Body of pancreas (tissue), 4 donors: Measurements from ENCODE around the gene GNG14. TPM values are rescaled to one million over a fixed set of nuclear protein-coding genes. Genes with fewer than 3 reads are reported as not detected.
A peak's percentile ranks its signal among the peaks of the same experiment; 100 is the strongest.

Source experiments
- ATAC-seq: fragments of 150-250 bp; one replicate; pipeline ENCODE4 v1.9.1; 2016
- DNase-seq, 4 donors: peaks; one replicate each; pipeline ENCODE4 v3.0.0-alpha.2; 2019
- H3K27ac ChIP-seq, 4 donors: fragments of 200-600 bp; sonication (generic); 1 replicate in 3 of 4; 2 replicates in 1 of 4; pipeline versions ENCODE4 v1.5.1 to v1.6.1; 2016 to 2019; ENCODE audit warnings: mild to moderate bottlenecking in 1 of 4, mixed read lengths in 1 of 4, moderate library complexity in 1 of 4
- H3K27me3 ChIP-seq, 2 donors: fragments of 200-600 bp; sonication (generic); one replicate each; pipeline ENCODE4 v1.6.0; 2016; ENCODE audit warnings: mild to moderate bottlenecking in 1 of 2
- H3K36me3 ChIP-seq, 2 donors: fragments of 200-600 bp; sonication (generic); replicated peaks in 1 of 2; 2 replicates each; pipeline ENCODE4 v1.5.1; 2016; ENCODE audit warnings: low read depth in 2 of 2; ENCODE audit not compliant: insufficient read depth in 1 of 2
- H3K4me1 ChIP-seq: fragments of 200-600 bp; sonication (generic); one replicate; pipeline ENCODE4 v1.6.0; 2016
- H3K4me3 ChIP-seq, 2 donors: fragments of 200-600 bp; sonication (generic); 1 replicate in 1 of 2; 2 replicates in 1 of 2; pipeline ENCODE4 v1.5.1; 2016 to 2019
- H3K9me3 ChIP-seq, 3 donors: fragments of 200-600 bp; sonication (generic); 1 replicate in 2 of 3; 2 replicates in 1 of 3; pipeline ENCODE4 v1.5.1; 2016
- POLR2A ChIP-seq, 3 donors: fragments of 450-650 bp; IDR thresholded peaks; one replicate each; pipeline ENCODE4 v1.6.1; 2016; ENCODE audit warnings: antibody characterized with exemption in 3 of 3, mild to moderate bottlenecking in 2 of 3
- WGBS, 2 donors: methylation state at CpG; one replicate each; pipeline ENCODE4 v1.1.5; 2017; 5-methylcytosine and 5-hydroxymethylcytosine counted together
- intact Hi-C: fragments of 100-400 bp; cut with DNase I; formaldehyde crosslinking; loops from one replicate; pipeline ENCODE4 v1.15.1; 2023
- total RNA-seq, 2 donors: library from RNA; depleted of rRNA; stranded (reverse); fragments of >200 nt; gene quantifications; one replicate each; pipeline ENCODE4 v1.1.0, GENCODE V29; 2016
- TF ChIP-seq, protein P1 (sequence below), 7 experiments: fragments of 450-650 bp in 4 of 7; fragments of 200-600 bp in 3 of 7; sonication (generic) in 3 of 7; IDR thresholded peaks; one replicate each; pipeline ENCODE4 v1.5.1; 2016 to 2019; ENCODE audit warnings: antibody characterized with exemption in 7 of 7

Gene GNG14
- total RNA-seq, 2 donors from 2014 or later, result not detected

DNA sequence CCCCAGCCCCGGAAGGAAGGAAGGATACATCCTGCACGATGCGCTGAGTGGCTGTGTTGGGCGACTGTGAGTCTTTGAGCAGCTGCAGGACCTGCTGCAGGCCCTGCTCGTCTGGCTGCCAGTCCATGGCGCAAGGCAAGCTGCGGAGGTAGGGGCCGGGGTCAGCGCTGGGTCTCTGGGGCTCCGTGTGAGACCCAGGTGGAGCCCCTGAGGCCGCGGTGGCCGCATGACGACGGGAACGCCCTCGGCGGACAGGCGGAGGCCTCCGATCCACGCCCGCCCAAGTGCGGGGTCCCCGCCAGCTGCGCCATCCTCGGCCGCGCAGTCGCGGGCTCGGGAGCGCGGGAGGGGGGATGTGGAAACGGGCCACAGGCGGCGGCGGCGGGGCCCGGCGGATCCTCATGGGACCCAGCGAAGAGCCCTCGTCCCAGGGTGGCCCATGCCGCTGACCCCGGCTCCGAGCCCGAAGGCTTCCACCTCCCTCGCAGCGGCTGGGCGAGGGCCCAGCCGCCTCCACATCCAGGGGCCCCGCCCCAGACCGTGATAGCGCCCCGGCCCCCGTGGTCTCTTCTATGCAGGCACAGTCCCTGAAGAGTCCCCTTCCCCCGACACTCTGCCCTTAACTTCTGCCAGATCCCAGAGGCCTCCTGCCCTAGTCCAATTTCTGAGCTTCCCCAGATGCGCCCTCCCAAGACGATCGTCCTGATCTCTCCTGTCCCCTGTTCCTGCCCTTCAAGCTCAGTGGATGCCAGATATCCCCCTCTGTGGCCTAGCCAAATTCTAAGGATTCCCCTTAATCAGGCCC is 33.3 kb downstream of the GNG14 start:
- WGBS, 2 donors, result 0 to 3% methylated on average over 5 to 56 of the region's 59 CpGs
- H3K27me3 ChIP-seq, result no peaks in the 10 kb centered on the region
- peak overlapping the region; percentile 29 to 77 for H3K4me3 ChIP-seq
- H3K4me1 ChIP-seq, result peaks cover 37% of the 10 kb centered on the region
- peaks cover 0 to 2% of the 10 kb centered on the region in 2 donors for H3K36me3 ChIP-seq
- ATAC-seq (no peak), DNase-seq (peak in 3 of 4 donors; percentile 10 to 28 (median 19))
- H3K27ac ChIP-seq, result peak overlapping the region; percentile 69 to 93 (median 88)
- H3K9me3 ChIP-seq, result no peaks in the 10 kb centered on the region
- no peak for TF ChIP-seq POLR2A (IDR thresholded peaks at IDR 0.05)
- TF ChIP-seq, protein P1, sequence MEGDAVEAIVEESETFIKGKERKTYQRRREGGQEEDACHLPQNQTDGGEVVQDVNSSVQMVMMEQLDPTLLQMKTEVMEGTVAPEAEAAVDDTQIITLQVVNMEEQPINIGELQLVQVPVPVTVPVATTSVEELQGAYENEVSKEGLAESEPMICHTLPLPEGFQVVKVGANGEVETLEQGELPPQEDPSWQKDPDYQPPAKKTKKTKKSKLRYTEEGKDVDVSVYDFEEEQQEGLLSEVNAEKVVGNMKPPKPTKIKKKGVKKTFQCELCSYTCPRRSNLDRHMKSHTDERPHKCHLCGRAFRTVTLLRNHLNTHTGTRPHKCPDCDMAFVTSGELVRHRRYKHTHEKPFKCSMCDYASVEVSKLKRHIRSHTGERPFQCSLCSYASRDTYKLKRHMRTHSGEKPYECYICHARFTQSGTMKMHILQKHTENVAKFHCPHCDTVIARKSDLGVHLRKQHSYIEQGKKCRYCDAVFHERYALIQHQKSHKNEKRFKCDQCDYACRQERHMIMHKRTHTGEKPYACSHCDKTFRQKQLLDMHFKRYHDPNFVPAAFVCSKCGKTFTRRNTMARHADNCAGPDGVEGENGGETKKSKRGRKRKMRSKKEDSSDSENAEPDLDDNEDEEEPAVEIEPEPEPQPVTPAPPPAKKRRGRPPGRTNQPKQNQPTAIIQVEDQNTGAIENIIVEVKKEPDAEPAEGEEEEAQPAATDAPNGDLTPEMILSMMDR (IDR thresholded peaks at IDR 0.05), result no peak
- intact Hi-C loops, result no loop called here

DNA sequence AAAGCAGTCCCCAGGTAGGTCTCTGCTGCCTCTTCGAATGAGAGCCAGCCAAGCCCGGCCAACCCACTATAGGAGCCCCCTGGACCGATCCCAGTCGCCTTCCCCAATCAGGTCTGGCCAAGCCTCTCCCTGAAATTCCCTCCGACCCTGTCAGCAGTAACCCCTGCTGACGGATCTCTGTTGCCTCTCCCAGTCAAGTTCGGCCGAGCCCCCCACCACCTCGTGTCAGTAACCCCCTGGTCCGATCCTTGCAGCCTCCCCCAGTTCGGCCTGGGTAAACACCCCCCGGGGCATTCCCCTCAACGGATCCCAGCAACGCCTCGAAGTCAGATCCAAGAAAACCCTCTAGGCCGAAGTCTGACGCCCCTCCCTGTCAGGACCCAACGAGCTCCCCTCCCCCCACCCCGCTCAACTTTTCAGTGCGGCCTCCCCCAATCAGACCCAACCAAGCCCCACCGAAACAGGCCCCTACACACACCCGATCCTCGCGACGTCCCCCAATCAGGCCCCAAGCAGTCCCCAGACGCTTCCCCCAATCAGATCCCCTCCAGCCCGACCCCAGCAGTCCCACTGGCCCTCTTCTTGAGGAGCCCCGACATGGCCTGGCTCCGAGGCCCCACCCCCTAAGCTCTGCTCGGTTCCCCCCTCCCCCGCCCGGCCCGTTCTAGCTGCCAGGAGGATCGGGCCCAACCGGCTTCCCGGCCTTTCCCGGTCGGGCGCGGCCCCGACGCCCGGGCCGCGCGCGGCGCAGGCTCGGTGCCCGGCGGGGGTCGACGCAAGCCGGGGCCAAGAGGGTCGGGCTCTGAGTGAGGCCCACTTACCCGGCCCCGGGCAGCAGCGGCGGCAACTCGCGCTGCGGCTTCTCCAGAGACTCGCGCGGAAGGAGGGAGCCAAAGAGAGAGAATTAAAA is 34.1 kb downstream of the GNG14 start:
- Histone ChIP-seq H3K27me3 (no peaks in the 10 kb centered on the region), H3K27ac (peak overlapping the region; percentile 69 to 93 (median 88)), H3K9me3 (no peaks in the 10 kb centered on the region), H3K4me1 (peaks cover 37% of the 10 kb centered on the region), H3K36me3 (no peaks in the 10 kb centered on the region), H3K4me3 (peak overlapping the region; percentile 29 to 77)
- DNase-seq, result peak; percentile 63 to 69 (median 68)
- TF ChIP-seq, protein P1 (IDR thresholded peaks at IDR 0.05), result no peak
- no peak for TF ChIP-seq POLR2A (IDR thresholded peaks at IDR 0.05)
- intact Hi-C loops, result no loop called here
- WGBS, 2 donors, result 0 to 1% methylated on average over 19 to 55 of the region's 65 CpGs
- peak; percentile 74 for ATAC-seq

DNA sequence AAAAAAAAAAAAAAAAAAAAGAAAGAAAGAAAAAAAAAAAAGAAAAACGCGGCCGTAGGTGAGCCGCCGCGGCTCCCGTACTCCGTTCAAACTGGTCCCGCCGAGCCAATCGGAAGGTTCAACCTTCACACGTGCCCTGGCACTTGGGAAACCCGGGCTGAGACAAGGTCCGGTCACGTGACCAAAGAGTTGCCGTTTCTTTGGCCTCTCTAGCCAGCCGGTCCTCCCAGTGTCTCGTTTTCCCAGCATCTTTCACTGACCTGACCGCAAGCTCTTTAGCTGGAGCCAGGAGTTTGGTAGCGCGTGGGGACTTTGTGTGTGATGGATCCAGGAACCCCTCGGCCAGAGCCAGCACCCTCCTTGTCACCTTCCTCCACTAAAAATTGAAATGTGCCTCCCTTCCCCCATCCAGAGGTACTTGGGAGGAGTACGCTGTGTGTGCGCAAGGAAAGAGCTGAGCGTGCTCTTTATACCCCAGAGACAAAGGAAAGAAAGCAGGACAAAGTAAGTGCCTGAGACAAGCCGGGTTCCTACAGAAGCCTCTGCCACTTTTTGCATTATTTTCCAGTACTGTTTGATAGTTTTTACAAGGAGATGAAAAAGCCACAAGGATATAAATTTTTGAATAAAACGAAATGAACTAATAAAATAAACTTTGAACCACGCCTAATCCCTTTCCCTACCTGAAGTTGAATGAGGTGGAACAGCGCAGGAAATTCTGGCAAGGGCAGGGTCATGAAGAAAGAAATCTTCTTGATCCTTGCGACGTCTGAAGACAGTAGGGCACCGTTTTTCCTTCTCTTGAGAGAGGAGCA is 35.0 kb downstream of the GNG14 start:
- peak; percentile 95 for ATAC-seq
- H3K4me3 ChIP-seq, result peak overlapping the region; percentile 29 to 77
- H3K4me1 ChIP-seq, result peaks cover 37% of the 10 kb centered on the region
- peak overlapping the region; percentile 53 to 93 (median 88) for H3K27ac ChIP-seq
- DNase-seq, result peak; percentile 96 to 99 (median 99)
- H3K36me3 ChIP-seq, result no peaks in the 10 kb centered on the region
- 1 to 2% methylated on average over 31 to 32 of the region's 32 CpGs for WGBS, 2 donors
- H3K9me3 ChIP-seq, result no peaks in the 10 kb centered on the region
- H3K27me3 ChIP-seq, result no peaks in the 10 kb centered on the region
- intact Hi-C loops, result no loop called here
- TF ChIP-seq, protein P1 (IDR thresholded peaks at IDR 0.05), result peak in 1 of 7 experiments; percentile 5
- TF ChIP-seq POLR2A (IDR thresholded peaks at IDR 0.05), result peak in 2 of 3 donors; percentile 37 to 41

DNA sequence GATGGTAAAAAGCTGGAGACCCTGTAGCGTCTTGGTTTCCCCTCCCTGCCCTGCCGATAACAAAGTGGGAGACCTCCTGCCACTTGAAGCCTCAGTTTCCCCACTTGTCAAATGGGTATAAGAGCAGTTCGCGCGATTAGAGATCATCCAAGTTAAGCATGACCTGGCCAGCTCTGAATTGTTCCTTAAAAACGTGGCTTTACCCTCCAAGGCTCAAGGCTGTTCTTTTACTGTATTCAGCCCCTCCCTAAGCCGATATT is 35.5 kb downstream of the GNG14 start:
- WGBS, 2 donors, result 1 to 3% methylated on average over 7 of the region's 7 CpGs
- Histone ChIP-seq H3K4me3 (peak overlapping the region; percentile 14 to 27), H3K36me3 (no peaks in the 10 kb centered on the region), H3K9me3 (no peaks in the 10 kb centered on the region), H3K27ac (peak overlapping the region in 3 of 4 donors; percentile 86 to 93 (median 90)), H3K4me1 (peaks cover 37% of the 10 kb centered on the region), H3K27me3 (no peaks in the 10 kb centered on the region)
- intact Hi-C loops, result no loop called here
- TF ChIP-seq, protein P1 (IDR thresholded peaks at IDR 0.05), result no peak
- TF ChIP-seq POLR2A (IDR thresholded peaks at IDR 0.05), result no peak
- ATAC-seq (no peak), DNase-seq (no peak)
